Activated T-cell treated with anti-CD3 and anti-CD28 coated beads for 24 hours (primary cell): ENCODE results near the gene ATAD1.
A peak's percentile ranks its signal among the peaks of the same experiment; 100 is the strongest.
"Not testable (repeated sequence)": the region's sequence is repeated elsewhere in the genome, so short reads cannot be mapped to it uniquely, and the experiment has no call there.

ENCODE experiments used
- DNase-seq: peaks from one replicate; pipeline ENCODE4 v3.0.0-alpha.2; 2020; ENCODE audit warnings: low read depth

Gene ATAD1

GRCh38 chr10:87801813-87802435, 16.1 kb downstream of the ATAD1 start:
- DNase-seq, result not testable (repeated sequence)

GRCh38 chr10:87799860-87800259, 18.2 kb downstream of the ATAD1 start:
- no peak for DNase-seq

- DNase-seq, result no peak
These were observed 19.9 kb downstream of the ATAD1 start for GRCh38 chr10:87798082-87798481.

- no peak for DNase-seq
These were observed 23.7 kb downstream of the ATAD1 start for GRCh38 chr10:87794285-87794684.

GRCh38 chr10:87790185-87790584, 27.8 kb downstream of the ATAD1 start:
- no peak for DNase-seq

- no peak for DNase-seq
These were observed 31.6 kb downstream of the ATAD1 start for GRCh38 chr10:87786421-87786820.

GRCh38 chr10:87782721-87783120, 35.3 kb downstream of the ATAD1 start:
- no peak for DNase-seq

- no peak for DNase-seq
These were observed 36.5 kb downstream of the ATAD1 start for GRCh38 chr10:87781545-87781944.

GRCh38 chr10:87776328-87776727, 41.7 kb downstream of the ATAD1 start:
- DNase-seq, result no peak

- no peak for DNase-seq
These were observed 42.3 kb downstream of the ATAD1 start for GRCh38 chr10:87775766-87776165.

- no peak for DNase-seq
These were observed 46.0 kb downstream of the ATAD1 start for GRCh38 chr10:87771871-87772500.

GRCh38 chr10:87767253-87767652, 50.8 kb downstream of the ATAD1 start:
- no peak for DNase-seq

GRCh38 chr10:87765666-87766376, 52.2 kb downstream of the ATAD1 start:
- DNase-seq, result no peak

GRCh38 chr10:87764072-87764934, 53.7 kb downstream of the ATAD1 start:
- DNase-seq, result no peak

- no peak for DNase-seq
These were observed 54.8 kb downstream of the ATAD1 start for GRCh38 chr10:87763086-87763861.

GRCh38 chr10:87761892-87762291, 56.1 kb downstream of the ATAD1 start:
- peak; percentile 32 for DNase-seq

- no peak for DNase-seq
These were observed 56.9 kb downstream of the ATAD1 start for GRCh38 chr10:87761153-87761552.

GRCh38 chr10:87760195-87760905, 57.7 kb downstream of the ATAD1 start:
- no peak for DNase-seq

GRCh38 chr10:87759551-87759950, 58.5 kb downstream of the ATAD1 start:
- no peak for DNase-seq

GRCh38 chr10:87757685-87758084, 60.3 kb downstream of the ATAD1 start:
- DNase-seq, result no peak
